ENCODE measurements around the gene THAP4. TPM values are rescaled to one million over a fixed set of nuclear protein-coding genes. Genes with fewer than 3 reads are reported as not detected.

THAP4 gene
- total RNA-seq, 1 donor from 2014 or later, result 43.3 TPM

DNA sequence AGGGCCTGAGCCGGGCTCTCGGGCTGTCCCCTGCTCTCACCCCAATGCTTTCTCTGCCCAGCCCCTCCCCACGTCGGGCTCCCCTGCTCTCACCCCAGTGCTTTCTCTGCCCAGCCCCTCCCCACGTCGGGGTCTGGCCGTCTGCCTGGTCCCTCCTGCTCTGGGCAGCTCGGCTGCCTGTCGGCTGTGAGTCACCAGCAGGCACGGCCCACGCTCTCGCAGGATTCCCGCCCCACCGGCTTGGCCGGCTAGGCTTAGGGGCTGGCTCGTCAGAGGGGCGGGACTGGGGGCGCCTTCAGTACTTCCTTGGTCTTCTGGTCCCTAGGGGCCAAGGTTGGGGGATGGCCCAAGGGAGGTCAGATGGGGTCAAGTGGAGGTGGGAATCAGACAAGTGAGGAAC, 75.1 kb downstream of the THAP4 start:
- Histone ChIP-seq H3K4me3 (ENCODE audit: low read depth, low read length) (no peak overlapping the region), H3K27me3 (ENCODE audit: control insufficient read depth, insufficient read depth, low read length) (no peaks in the 10 kb centered on the region), H3K36me3 (ENCODE audit: control insufficient read depth, insufficient read depth, low read length) (peaks cover 1% of the 10 kb centered on the region)
- no peak for DNase-seq (ENCODE audit: low read depth)
- TF ChIP-seq, protein P1, sequence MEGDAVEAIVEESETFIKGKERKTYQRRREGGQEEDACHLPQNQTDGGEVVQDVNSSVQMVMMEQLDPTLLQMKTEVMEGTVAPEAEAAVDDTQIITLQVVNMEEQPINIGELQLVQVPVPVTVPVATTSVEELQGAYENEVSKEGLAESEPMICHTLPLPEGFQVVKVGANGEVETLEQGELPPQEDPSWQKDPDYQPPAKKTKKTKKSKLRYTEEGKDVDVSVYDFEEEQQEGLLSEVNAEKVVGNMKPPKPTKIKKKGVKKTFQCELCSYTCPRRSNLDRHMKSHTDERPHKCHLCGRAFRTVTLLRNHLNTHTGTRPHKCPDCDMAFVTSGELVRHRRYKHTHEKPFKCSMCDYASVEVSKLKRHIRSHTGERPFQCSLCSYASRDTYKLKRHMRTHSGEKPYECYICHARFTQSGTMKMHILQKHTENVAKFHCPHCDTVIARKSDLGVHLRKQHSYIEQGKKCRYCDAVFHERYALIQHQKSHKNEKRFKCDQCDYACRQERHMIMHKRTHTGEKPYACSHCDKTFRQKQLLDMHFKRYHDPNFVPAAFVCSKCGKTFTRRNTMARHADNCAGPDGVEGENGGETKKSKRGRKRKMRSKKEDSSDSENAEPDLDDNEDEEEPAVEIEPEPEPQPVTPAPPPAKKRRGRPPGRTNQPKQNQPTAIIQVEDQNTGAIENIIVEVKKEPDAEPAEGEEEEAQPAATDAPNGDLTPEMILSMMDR (IDR thresholded peaks at IDR 0.05; ENCODE audit: insufficient read depth, low read length, poor library complexity, severe bottlenecking), result no peak

DNA sequence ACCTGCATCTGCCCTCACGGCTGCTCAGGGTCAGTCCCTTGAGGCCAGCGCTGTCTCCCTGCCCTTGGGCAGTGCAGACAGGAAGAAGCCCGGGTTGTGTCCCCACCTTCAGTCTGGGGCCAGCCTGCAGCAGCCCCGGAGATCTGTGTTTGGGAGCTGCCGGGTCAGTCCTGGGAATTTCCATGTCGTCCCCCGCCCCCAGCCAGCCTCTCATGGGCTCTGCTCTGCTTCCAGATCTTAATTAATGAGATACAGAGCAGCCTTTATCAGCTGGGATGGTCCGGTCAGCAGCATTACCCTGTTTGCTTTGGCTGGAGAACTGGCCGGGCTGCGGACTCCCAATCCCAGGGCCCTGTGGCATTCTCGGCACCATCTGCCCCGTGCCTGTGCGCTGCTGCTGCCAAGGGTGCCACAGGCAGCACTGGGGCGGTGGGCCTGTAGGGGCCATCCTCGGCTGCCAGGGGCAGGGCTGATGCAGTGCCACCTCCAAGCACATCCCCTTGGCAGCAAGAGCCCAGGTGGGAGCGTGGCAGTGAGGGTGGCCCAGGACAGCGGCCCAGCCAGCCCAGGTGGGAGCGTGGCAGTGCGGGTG, 76.0 kb downstream of the THAP4 start:
- no peak for DNase-seq (ENCODE audit: low read depth)
- H3K27me3 ChIP-seq (ENCODE audit: control insufficient read depth, insufficient read depth, low read length), result no peaks in the 10 kb centered on the region
- H3K36me3 ChIP-seq (ENCODE audit: control insufficient read depth, insufficient read depth, low read length), result peaks cover 1% of the 10 kb centered on the region
- TF ChIP-seq, protein P1 (IDR thresholded peaks at IDR 0.05; ENCODE audit: insufficient read depth, low read length, poor library complexity, severe bottlenecking), result no peak
- no peak overlapping the region for H3K4me3 ChIP-seq (ENCODE audit: low read depth, low read length)

DNA sequence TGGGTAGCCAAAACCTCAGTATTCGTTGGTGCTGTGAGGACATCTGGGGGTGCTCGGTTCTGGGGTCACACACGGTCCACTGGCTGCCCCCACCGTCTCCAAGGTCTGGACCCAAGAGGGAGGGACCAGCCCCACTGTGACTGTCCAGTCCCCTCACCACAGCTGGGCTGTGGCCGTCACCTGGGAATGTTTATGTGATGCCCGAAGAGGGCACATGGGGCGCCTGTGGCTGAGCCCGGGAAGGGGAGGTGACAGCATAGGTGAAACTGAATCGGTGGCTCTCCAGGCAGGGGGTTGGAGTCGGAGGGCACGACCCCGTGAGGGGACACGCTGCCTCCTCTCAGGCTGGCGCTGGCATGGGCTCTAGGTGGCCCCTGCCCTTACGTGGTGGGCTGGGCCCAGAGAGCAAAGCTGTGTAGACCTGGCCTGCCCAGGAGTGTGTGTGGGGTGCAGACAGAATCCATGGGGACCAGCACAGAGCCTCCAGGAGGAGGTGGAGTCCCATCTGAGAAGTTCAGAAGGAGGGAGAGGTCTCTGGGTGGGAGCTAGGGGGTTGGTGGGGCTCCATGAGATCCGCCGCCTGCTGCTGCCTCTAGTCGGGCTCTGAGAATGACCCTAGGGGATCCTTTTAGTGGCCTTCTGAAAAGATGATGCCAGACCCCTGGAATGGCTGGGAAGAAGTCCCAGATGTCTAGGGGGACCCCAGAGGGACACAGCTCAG, 76.6 kb downstream of the THAP4 start:
- Histone ChIP-seq H3K36me3 (ENCODE audit: control insufficient read depth, insufficient read depth, low read length) (peaks cover 1% of the 10 kb centered on the region), H3K4me3 (ENCODE audit: low read depth, low read length) (peak overlapping the region; percentile 76), H3K27me3 (ENCODE audit: control insufficient read depth, insufficient read depth, low read length) (no peaks in the 10 kb centered on the region)
- no peak for DNase-seq (ENCODE audit: low read depth)
- TF ChIP-seq, protein P1 (IDR thresholded peaks at IDR 0.05; ENCODE audit: insufficient read depth, low read length, poor library complexity, severe bottlenecking), result no peak

DNA sequence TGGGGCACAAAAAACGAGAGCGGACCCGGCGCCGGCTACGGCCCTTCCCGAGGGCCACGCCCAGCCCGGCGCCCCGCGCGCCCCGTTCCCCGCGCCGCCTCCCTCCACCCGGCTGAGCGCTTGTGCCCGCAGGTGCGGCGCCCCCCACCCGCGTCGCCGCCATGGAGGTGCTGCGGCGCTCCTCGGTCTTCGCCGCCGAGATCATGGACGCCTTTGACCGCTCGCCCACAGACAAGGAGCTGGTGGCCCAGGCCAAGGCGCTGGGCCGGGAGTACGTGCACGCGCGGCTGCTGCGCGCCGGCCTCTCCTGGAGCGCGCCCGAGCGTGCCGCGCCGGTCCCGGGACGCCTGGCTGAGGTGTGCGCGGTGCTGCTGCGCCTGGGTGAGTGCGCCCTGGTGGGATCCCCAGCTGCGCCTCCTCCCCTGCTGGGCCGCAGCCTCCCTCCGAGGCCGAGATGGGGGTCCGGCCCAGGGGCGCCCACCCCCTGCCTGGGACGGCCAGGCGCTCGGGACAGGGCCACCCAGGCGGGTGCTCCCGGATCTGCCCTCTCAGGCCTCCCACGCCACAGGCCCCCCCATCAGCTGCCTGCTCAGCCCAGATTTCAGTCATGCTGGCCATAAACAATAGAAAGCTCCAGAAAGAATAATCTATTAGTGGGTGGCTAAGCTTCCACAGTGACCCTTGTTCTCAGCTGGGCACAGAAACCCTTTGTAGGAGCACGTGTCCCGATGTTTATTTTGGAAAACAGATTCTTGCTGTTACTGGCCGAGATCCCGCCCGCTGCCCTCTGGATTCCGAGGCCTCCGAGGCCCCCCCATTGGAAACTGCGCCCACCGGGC, 77.4 kb downstream of the THAP4 start:
- peaks cover 1% of the 10 kb centered on the region for H3K36me3 ChIP-seq (ENCODE audit: control insufficient read depth, insufficient read depth, low read length)
- no peak for DNase-seq (ENCODE audit: low read depth)
- TF ChIP-seq, protein P1 (IDR thresholded peaks at IDR 0.05; ENCODE audit: insufficient read depth, low read length, poor library complexity, severe bottlenecking), result no peak

DNA sequence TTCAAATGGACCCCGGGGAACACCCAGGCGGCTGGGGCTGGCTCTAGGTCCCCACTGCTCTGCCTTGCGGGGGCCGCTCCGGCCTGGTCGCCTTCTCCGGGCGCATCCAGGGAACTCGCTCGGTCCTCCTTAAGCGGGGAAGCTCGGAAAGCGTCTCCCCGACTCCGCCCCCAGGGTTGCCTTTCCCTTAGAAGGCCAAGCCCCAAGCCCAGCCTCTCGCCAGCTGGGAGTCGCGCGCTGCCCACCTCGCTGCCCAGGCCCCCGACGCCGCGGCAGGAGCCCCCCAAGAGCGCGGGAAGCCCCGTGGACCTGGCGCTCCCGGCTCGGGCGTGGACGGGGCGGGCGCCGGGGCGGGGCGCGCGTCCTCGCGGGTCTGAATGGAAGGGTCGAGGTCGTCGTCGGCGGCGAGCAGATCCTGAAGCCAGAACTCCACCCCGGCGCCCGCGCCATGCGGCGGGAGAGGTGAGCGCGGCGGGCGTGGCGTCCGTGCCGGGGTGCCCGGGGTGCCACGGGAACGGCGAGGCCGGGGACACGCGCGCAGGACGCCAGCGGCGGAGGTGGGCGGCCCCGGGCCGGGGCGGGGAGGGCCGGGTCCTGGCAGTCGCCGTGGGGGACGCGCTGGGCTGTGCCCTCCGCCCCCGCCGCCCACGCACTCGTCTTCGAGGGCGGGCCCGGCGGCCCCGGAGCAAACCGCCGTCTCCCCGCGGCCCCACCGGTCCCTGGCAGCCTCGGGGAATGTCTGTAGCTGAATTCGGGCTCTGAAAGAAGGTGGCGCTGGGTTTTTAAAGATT, 78.2 kb downstream of the THAP4 start, which contains the start of gene BOK:
Gene BOK (plus strand): TSS at position 214 of the 791 bp plus-strand sequence. CDS start 739 bp downstream, outside the sequence.
- Histone ChIP-seq H3K27me3 (ENCODE audit: control insufficient read depth, insufficient read depth, low read length) (no peaks in the 10 kb centered on the region), H3K36me3 (ENCODE audit: control insufficient read depth, insufficient read depth, low read length) (peaks cover 1% of the 10 kb centered on the region), H3K4me3 (ENCODE audit: low read depth, low read length) (peak within 1 kb of the TSS; percentile 76)
- DNase-seq (ENCODE audit: low read depth), result peak; percentile 51
- TF ChIP-seq, protein P1 (IDR thresholded peaks at IDR 0.05; ENCODE audit: insufficient read depth, low read length, poor library complexity, severe bottlenecking), result no peak

More for the DNA sequence above, 77.4 kb downstream of the THAP4 start:
- Histone ChIP-seq H3K27me3 (ENCODE audit: control insufficient read depth, insufficient read depth, low read length) (no peaks in the 10 kb centered on the region), H3K4me3 (ENCODE audit: low read depth, low read length) (peak overlapping the region; percentile 76)

Data from kidney epithelial cell (primary cell).